SIG-M5 (cell line): ENCODE data around the gene ADPGK.
"Not testable (repeated sequence)": the region's sequence is repeated elsewhere in the genome, so short reads cannot be mapped to it uniquely, and the experiment has no call there.

Experiments
- DNase-seq: peaks from one replicate; lab custom pipeline; 2025; lab: John Stamatoyannopoulos, UW

The ADPGK gene

GRCh38 chr15:72783640-72784455 lies at the start of gene ADPGK:
Gene ADPGK (minus strand): TSS chr15:72783758. CDS start chr15:72783691, 67 bp downstream.
- peak; percentile 48 for DNase-seq

GRCh38 chr15:72827226-72827625 lies 43.7 kb upstream of the ADPGK start:
- DNase-seq: no peak

GRCh38 chr15:72826611-72827010 lies 43.1 kb upstream of the ADPGK start:
- DNase-seq: no peak

GRCh38 chr15:72825829-72826228 lies 42.3 kb upstream of the ADPGK start:
- no peak for DNase-seq

- no peak for DNase-seq
Observed at GRCh38 chr15:72824781-72825180, 41.2 kb upstream of the ADPGK start.

GRCh38 chr15:72824112-72824511 lies 40.6 kb upstream of the ADPGK start:
- no peak for DNase-seq

GRCh38 chr15:72820278-72820677 lies 36.7 kb upstream of the ADPGK start:
- DNase-seq: no peak

- DNase-seq: no peak
Observed at GRCh38 chr15:72818632-72819031, 35.1 kb upstream of the ADPGK start.

- DNase-seq: no peak
Observed at GRCh38 chr15:72813345-72814004, 29.9 kb upstream of the ADPGK start.

GRCh38 chr15:72809329-72809728 lies 25.8 kb upstream of the ADPGK start:
- DNase-seq: no peak

GRCh38 chr15:72807346-72807745 lies 23.8 kb upstream of the ADPGK start:
- DNase-seq: not testable (repeated sequence)

- DNase-seq: no peak
Observed at GRCh38 chr15:72803006-72803405, 19.4 kb upstream of the ADPGK start.

GRCh38 chr15:72801590-72802325 lies 18.2 kb upstream of the ADPGK start:
- DNase-seq: no peak

- no peak for DNase-seq
Observed at GRCh38 chr15:72800833-72801481, 17.4 kb upstream of the ADPGK start.

- no peak for DNase-seq
Observed at GRCh38 chr15:72797834-72798233, 14.3 kb upstream of the ADPGK start.

GRCh38 chr15:72797338-72797689 lies 13.8 kb upstream of the ADPGK start:
- DNase-seq: no peak

GRCh38 chr15:72796515-72797337 lies 13.2 kb upstream of the ADPGK start:
- no peak for DNase-seq

- no peak for DNase-seq
Observed at GRCh38 chr15:72796210-72796514, 12.6 kb upstream of the ADPGK start.

- no peak for DNase-seq
Observed at GRCh38 chr15:72793766-72794660, 10.5 kb upstream of the ADPGK start.

GRCh38 chr15:72792431-72792830 lies 8.9 kb upstream of the ADPGK start:
- no peak for DNase-seq
